AG08396 (cell line): Measurements from ENCODE around the gene GPX5.
"Not testable (repeated sequence)": the region's sequence is repeated elsewhere in the genome, so short reads cannot be mapped to it uniquely, and the experiment has no call there.

Experiments
- DNase-seq: peaks from one replicate; pipeline ENCODE4 v3.0.0; 2012; ENCODE audit warnings: low spot score, mixed read lengths

Gene GPX5

DNA sequence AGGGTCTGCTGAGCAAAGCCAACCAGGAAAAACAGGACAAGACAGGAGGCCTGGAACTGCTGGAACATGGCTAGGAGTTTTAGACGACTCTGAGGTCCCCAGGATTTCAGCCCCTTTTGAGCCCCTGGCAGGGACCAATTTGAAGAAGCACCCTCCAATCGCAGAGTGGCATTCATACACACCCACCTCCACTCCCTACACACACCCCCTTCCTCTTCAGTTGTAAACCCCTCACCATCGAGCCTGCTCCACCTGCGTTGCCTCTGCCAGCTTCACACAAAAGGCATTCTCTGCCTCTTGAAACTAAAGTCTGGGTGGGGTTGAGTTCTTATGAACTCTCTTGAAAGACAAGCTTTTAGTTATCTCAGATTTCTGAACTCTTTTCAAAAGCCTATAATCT, 10.0 kb upstream of the GPX5 start, which contains the start of gene GPX6:
GPX6 (minus strand) TSS at position 118 of the 400 bp plus-strand sequence; CDS start at position 68, 50 bp downstream.
- DNase-seq, result no peak

DNA sequence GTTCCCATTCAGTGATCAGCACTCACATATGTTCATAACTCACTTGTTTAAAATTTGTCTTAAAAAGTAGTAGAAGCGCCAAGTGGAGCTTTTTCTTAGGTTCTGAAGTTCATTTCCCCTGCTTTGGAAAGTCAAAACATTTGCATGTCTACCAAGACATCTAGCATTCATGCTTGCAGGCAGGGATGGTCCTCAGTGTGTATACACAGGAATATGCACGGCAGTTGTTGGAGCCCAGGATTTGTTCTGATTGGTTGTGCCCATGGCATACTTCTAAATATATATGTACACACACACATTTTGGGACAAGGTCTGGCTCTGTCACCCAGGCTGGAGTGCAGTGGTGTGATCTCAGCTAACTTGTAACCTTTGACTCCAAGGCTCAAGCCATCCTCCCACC, 7.7 kb upstream of the GPX5 start:
- no peak for DNase-seq

DNA sequence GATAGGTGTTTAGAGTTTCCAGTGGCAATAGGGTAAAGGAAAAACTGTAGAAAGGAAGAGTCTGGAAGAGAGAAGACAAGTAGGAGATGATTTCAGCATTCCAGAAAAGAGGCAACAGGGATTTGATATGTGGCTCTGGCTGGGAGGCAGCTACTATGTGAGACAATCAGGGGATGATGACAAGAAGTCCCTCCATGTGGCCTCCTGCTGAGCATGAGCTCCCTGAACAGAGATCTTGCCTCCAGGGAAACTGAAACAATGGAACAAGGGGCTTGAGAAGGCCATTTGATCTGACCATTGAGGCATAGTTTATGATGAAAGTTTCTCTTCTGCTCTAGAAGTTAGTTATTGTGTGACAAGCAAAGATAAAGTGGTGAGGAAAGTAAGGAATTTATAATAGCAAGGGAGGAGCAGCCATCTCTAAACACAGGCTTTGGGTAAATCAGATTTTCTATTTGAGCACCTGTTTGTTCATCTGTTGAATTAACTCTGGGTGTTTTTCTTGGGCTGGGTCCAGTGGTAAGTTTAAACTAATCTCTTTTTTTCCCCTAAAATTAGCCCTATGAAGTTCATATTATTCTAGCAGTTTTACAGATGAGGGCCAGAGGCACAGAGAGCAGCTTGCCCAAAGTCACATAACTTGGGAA, 3.0 kb upstream of the GPX5 start:
- DNase-seq, result no peak

DNA sequence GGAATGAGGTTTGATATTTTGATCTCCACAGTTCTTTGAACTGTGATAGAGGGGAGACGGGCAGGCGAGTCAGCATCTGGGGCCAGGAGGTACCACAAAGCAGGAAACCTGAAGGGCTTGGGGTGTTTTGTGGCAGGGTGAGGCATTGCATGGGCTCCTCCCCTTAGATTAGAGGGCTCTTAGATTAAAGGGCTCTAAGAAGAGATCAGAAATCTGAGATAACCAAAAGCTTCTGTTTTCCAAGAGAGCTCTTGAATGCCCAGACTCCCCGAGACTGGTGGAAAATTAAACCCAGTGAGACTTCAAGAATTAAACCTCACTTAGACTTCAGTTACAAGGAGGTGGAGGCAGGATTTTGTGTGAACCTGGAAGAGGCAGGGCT, 2.4 kb upstream of the GPX5 start:
- DNase-seq, result no peak

DNA sequence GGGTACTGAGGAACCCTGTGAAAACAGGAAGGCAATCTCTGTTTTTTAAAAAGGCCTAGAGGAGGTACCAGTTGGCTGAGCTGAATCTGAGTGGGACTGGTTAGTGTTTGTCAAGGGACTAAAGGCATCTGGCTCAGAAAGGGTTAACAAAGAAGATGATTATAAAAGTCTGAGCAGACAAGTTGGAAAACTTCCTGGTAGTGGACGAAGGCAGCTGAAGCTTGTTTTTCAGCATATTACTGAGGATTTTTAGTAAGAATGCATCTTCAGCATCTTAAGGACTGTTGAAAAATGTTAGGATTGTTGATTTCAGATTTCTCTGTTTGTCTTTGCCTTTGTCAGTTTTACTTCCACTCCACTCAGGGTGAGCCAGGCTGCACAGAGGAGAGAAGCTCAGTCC, 5.1 kb downstream of the GPX5 start:
- DNase-seq, result no peak

DNA sequence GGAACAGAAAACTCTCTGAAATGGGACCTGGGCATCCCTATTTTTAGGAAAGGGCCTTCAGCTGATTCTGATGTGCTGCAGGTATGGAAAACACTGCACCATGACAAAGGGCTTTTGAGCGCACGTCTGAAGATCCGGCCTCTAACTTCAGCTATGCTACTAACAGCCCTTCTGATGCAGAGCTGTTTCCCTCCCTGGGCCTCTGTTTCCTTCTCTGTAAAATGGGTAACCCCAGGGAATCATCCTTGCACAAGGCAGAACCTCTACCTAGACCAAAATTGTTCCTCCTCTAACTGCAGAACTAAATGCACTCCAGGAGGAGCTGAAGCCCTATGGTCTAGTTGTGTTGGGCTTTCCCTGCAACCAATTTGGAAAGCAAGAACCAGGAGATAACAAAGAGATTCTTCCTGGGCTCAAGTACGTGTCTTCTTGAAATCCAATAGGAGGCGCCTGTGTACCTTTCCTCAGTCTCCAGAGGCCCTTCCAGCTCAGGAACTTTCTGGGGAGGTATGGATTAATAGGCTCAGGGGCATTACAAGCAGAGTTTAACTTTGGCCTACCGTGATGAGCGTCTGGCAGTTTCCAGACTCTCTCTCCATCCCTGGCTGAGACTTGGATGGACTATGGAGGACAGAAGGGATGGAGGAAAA, 5.9 kb downstream of the GPX5 start:
- no peak for DNase-seq

DNA sequence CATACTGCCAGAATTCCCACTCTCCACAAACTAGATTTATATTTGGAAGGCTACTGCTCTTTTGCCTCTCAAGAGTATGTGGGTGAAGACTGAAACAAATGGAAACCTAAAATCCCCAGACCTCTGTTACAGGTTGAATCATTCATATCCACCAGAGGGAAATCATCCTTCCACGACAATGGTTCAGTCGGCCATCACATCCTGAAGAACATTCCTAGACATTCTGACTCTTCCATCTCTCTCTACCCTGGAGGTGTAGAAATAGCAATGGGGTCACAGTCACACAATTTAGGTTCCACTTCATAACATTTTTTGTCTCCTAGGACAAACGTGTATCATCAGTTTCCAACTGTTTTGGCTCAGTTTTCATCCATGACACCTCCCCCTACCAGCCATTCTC, 8.6 kb downstream of the GPX5 start:
- no peak for DNase-seq

DNA sequence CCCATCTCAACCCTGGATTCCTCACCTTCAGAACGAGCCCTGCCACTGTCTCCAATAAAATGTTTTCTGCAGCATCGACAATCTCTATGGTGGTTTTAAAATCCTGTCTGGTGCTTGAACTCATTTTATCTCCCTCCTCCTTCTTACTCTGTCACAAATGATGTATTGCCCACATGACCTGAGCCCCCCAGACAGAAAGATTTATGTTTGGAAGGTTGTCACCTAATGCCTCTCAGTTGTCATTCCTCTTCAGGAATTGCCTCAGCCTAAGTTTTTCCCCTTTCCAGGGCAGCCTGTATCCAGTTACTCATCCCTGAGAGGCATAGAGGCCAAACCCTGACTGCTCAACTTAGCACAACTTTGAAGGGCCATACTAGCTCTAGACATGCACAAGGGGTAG, 9.2 kb downstream of the GPX5 start:
- no peak for DNase-seq

DNA sequence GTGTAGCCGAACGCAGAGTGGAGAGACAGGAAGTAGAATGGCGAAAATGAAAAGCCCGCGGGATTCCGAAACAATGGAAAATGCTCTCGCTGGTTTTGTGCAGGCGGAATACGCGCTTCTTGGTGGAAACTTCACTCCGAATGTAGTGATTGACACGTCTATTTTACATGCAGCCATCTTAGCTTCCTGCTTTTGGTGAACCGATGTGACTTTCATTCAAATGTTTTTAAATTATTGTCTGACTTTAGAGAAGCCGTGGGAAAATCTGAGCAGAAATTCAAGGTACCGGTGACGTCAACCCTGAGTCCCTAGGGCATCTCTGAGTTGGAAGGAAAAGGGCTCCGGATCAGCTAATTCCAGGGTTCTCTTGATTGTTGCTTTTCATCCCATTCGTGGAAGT, 11.4 kb downstream of the GPX5 start:
- no peak for DNase-seq

DNA sequence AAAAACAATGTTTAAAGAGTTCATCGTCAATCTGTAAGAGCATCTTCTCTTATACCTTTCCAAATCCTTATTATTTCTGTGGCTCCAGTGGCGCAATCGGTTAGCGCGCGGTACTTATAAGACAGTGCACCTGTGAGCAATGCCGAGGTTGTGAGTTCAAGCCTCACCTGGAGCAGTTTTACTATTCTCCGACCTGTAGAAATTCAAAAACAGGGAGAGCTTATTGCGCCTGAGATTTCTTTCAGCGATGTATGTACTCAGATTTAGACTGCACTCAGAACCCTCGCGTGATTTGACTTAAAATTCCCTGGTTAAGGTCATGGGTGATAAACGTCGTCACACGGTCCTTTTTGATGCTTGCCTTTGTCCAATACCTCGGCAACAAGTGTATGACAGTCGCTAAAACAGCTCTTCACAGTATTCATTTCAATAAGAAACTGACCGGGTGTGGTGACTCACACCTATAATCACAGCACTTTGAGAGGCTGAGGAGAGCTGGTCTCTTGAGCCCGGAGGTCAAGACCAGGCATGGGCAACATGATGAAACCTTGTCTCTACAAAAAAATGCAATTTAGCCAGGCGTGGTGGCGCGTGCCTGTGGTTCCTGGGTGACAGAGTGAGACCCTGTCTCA, 11.9 kb downstream of the GPX5 start:
- DNase-seq, result no peak

DNA sequence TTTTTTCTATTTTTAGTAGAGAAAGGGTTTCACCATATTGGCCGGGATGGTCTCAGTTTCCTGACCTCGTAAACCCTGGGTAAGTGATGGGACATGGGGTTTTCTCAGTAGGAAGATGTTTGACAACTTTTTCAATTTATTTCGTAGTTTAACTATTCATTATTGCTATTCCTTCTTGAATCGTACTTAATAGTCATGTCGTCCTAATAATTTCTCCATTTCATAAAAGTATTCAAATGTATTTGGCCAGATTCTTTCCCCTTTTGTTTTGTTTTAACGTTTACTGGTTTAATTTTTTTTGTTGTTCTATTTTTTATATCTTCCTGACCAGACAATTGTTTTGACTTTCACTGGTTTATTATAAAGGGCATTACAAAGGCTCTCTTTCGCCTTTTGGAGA, 16.3 kb downstream of the GPX5 start:
- no peak for DNase-seq

DNA sequence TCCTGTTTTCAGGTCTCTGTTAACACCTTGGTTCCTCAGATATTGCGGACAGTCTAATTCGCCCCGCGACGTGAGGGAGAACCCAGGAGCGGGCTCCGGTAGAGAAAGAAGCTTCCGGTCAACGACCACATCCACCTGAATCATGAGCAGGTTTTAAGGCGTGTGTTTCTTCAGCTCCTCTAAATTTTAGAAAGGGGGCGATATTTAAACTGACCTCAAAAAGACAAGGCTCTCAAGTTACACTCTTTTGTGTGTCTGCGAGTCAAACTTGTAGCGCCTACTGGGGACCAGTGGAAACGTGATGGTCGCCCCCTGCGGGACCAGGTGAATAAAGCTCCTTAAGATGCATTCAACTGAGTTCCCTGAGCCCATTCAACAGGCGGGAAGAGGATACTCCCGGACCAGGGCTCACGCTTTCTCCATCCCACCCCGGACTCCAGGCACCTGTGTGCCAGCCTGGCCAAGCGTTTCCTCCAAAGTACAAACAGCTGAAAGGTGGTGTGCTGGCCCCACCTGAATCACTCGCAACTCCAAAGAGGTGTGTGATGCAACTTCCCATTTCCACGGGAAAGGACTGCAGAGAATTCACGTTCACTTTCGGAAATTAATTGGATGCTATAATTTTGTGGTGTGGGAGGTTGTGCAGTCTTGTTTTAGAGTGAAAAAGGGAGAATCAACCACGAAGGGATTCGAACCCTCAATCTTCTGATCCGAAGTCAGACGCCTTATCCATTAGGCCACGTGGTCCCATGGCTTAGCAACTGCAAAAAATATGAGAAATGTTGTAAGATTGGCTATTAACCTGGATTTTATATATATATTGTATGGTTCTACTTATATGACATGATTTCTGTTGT, 17.0 kb downstream of the GPX5 start:
- peak; percentile 63 for DNase-seq

DNA sequence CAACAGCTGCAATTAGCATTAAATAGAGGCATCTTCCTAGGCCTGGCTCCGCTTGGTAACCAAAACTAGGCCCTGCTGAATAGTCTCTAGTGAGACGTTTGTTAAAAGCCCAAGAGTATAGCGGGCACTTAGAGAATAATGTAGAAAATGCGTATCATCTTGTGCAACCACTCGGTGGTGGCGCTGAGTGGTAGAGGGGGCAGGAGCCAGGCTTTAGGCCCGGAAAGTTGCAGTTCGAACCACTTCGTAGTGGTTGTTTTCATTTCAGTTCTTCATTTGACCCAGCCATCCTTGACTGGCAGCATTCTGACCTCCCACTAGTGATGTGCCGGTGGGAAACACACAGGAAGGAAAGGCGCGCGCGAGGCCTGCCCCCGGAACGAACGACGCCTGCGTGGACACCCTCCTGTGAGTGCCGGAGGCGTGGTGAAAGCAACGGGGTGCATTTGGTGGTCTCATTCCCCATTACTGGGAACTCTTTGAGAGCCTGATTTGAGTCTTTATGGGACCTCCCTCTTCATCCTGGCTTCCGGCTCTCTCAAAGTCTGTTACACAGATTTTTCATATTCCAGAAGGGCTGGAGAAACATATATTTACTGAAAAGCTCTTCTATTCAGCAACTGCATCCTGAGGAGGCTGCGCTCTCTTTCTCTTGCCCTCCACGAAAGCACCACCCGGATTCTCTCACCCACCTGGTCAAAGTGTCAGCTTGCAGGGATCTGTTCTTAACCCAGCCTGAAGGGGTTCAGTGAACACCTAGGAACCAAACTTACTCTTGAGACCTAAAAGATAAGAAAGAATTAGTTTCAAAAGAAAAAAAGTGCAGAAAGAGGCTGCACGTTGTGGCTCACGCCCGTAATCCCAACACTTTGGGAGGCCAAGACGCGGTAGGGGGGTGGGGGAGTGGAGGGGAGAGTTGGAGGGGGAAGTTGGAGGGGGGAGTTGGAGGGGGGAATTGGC, 18.2 kb downstream of the GPX5 start:
- no peak for DNase-seq

DNA sequence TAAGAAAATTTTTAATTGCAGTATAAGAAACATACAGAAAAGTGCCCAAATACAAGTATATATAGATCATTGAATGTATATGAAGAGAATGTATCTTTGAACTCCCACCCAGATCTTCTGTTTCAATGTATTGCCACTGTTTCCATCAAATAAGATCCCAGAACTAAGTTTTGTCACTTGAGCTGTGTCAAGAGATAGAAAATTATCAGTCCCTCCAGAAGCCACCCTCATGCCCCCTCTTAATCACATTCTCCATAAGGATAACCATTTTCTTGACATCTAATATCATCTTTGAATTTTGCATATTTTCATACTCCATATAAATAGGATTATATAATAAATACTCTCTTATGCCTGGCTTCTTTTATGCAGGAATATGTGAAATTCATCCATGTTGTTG, 20.3 kb downstream of the GPX5 start:
- no peak for DNase-seq

DNA sequence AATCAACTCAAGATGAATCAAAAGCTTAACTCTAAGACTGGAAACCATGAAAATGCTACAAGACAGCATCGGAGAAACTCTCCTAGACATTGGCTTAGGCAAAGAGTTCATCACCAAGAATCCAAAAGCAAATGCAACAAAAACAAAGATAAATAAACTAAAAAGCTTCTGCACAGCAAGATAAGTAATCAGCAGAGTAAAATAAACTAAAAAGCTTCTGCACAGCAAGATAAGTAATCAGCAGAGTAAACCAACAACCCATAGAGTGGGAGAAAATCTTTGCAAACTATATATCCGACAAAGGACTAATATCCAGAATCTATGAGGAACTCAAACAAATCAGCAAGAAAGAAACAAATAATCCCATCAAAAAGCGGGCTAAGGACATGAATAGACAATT, 21.3 kb downstream of the GPX5 start:
- not testable (repeated sequence) for DNase-seq

DNA sequence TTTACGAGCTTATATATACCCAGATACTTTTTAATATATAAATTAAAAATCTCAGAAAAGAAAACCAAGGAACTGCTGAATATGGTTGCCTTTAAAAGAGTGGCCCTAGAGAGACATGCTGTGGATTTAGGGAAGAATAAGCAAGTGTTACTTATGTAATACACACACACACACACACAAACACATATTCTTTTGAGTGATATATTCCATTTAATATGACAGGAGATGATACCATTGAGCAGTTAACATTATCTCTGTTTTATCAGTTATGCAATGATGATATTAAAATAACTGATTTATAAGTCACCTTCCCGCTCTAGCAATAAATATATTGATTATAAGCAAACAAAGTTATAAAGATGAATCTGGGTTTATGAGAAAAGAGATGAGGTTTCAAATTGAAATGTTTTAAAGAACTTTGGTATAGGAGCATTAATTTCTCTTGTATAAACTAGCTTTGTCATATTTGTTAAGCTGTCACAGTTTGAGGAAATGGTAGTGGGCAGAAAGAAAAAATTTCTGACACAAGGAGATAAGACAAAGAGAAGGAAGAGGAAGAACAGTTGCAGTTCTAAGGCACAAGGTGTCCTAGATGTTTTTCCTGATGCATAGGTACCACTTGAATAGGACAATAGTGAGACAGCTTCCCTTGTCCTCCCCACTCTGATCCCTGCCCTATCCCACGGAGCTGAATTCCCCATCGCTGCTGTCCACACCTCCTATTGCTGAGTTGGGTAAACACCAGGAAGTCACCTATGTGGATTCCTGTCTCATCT, 26.4 kb downstream of the GPX5 start:
- DNase-seq, result no peak

DNA sequence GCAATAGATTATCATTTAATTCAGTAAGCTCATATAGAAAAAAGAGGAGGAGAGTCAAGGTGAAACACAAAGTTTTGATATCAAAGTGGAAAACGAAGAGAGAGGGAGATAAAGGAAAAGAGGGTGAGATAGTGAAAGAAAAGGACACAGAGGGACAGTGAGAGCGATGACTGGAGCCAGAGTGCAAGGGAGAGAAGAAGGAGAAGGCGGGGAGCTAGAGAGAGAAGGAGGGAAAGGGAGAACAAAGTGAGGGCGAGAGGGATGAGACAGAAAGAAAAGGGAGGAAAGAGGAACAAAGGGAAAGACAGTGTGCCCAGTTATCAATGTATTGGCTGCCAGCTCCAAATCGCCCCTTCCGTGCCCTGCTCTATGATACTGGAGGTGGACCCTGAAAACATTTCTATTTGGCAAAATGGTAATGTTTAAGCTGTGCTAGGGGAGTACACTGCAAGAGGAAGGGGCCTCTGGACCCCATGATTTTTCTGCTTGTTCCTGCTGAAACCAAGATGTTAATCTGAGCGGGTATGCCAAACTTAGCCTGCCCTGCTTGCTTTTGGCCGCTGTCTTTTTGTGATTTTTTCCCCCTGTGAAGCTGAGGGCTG, 27.8 kb downstream of the GPX5 start:
- no peak for DNase-seq

DNA sequence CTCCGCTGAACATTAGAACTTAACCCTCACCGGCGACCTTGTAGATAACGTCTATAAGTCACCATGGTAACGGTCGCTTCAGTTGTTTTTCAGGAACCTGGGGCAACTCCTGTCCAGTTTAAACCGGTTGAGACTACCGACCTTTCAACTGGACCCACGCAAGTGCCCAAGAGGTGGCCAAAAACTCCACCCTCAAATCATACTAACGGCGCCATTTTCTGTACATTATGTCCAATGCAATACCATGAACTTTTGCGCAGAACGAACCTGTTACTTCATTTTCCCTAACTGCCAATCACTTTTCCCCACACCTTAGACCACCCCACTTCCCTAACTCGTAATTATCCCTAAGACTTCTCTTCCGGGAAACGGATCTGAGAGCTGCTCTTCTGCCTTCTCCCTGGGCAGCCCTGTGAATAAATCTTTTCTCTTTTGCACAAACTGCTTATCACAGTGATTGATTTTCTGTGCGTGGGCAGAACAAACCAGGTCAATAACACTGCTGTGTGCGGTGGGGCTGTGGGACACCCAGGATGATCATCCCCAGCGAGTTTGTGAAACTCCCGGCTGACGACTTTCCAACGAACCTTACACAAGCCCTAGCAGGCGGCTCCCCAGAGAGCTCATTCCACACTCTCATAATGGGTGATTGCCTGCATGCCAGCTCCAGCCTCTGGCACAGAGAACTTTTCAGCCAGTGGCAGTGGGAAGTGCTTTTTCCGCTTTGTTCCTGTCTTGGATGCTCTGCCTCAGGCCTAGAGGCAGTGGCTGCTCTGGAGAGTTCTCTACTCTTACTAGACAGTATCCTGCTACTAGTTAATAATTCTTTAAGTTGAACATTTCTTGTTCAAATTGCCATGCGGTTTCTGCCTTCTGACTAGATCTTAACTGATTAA, 28.6 kb downstream of the GPX5 start:
- DNase-seq, result no peak

DNA sequence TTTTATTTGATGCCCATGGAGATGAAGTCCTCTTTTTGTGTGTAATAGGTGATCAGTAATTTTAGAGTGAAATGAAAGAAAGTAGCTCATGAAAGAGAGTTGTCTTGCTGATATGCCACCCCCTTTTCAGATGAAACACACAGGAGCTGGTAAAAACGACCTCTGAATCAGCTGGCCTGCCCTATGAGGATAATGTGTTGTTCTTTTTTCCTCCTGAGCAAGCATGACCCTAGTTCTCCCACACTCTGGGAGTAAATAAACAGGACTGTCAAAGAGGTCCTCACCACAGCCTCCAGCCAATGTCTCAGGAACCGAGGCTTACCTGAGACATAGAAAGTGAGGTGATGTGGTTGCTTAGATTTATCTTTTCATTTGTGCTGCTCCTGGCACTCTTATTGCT, 29.5 kb downstream of the GPX5 start:
- no peak for DNase-seq
